NB4 (cell line): ENCODE data around the gene RPS6KA1.

Source experiments
- DNase-seq: peaks from one replicate; pipeline ENCODE4 v3.0.0; 2010; ENCODE audit warnings: low read depth
- H3K4me3 ChIP-seq: one replicate; pipeline ENCODE4 v1.5.1; 2011; ENCODE audit warnings: mild to moderate bottlenecking, low read depth, low read length, moderate library complexity
- CTCF ChIP-seq: IDR thresholded peaks from one replicate; pipeline ENCODE4 v1.5.1; 2012; ENCODE audit warnings: low read depth, low read length
- MYC ChIP-seq: IDR thresholded peaks from 2 replicates; pipeline ENCODE4 v1.6.1; 2011; ENCODE audit warnings: low read depth, low read length
- POLR2A ChIP-seq: IDR thresholded peaks from 2 replicates; pipeline ENCODE4 v1.6.1; 2011; ENCODE audit warnings: mild to moderate bottlenecking; ENCODE audit not compliant: insufficient read length; ENCODE audit errors: extremely low read depth
- TF ChIP-seq, protein P1 (sequence below): IDR thresholded peaks from 2 replicates; pipeline ENCODE4 v1.6.1; 2011; ENCODE audit warnings: low read depth, low read length

RPS6KA1 gene

GRCh38 chr1:26529655-26530409 is at the start of gene RPS6KA1:
TSS of gene RPS6KA1 (plus strand) at chr1:26529761. CDS start at chr1:26529921, 160 bp downstream.
- DNase-seq, result peak; percentile 67
- H3K4me3 ChIP-seq, result peak within 1 kb of the TSS; percentile 88
- TF ChIP-seq MYC (no peak), POLR2A (peak; percentile 62)
- TF ChIP-seq, protein P1, sequence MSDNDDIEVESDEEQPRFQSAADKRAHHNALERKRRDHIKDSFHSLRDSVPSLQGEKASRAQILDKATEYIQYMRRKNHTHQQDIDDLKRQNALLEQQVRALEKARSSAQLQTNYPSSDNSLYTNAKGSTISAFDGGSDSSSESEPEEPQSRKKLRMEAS, result no peak

GRCh38 chr1:26482921-26483320 is 46.6 kb upstream of the RPS6KA1 start:
- TF ChIP-seq, protein P1, result no peak
- TF ChIP-seq MYC (no peak), CTCF (no peak), POLR2A (no peak)
- no peak for DNase-seq

DNA sequence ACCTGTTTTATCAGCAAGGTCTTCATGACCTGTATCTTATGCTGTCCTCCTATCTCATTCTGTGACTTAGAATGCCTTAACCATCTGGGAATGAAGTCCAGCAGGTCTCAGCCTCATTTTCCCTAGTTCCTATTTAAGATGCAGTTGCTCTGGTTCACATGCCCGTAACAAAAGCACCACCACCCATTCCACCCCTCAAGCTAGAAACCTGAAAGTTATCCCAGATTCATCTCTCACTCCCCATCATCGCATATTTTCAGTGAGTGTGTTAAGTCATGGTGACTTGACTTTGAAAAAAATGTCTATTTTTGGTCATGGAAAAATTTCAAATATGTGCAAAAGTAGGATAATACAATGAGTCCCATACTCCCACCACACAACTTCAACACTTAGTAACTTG is 45.6 kb upstream of the RPS6KA1 start:
- no peak for DNase-seq
- no peak overlapping the region for H3K4me3 ChIP-seq
- no peak for TF ChIP-seq POLR2A
- TF ChIP-seq, protein P1, result no peak
- TF ChIP-seq MYC, result no peak
- TF ChIP-seq CTCF, result no peak

More at GRCh38 chr1:26482921-26483320, 46.6 kb upstream of the RPS6KA1 start:
- no peak overlapping the region for H3K4me3 ChIP-seq

- TF ChIP-seq POLR2A (no peak), MYC (no peak), CTCF (no peak)
- TF ChIP-seq, protein P1, result no peak
Measured at GRCh38 chr1:26490155-26490554, 39.4 kb upstream of the RPS6KA1 start.

GRCh38 chr1:26493267-26493666 is 36.3 kb upstream of the RPS6KA1 start:
- TF ChIP-seq MYC, result no peak
- no peak for TF ChIP-seq CTCF
- no peak for TF ChIP-seq POLR2A
- TF ChIP-seq, protein P1, result no peak
- no peak for DNase-seq
- H3K4me3 ChIP-seq, result no peak overlapping the region

More at GRCh38 chr1:26490155-26490554, 39.4 kb upstream of the RPS6KA1 start:
- no peak for DNase-seq
- no peak overlapping the region for H3K4me3 ChIP-seq

DNA sequence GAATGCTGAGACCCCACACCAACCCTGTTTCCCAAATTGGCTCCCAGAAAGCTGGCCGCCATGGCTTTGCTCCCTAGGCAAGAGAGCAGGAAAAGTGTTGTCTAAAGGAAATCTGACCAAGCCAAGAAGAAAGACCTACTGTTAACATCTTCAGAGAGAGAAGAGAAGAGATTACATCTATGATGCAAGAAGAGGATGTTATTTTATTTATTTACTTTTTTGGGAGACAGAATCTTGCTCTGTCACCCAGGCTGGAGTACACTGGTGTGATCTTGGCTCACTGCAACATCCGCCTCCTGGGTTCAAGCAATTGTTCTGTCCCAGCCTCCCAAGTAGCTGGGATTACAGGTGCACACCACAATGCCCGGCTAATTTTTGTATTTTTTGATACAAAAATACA is 35.6 kb upstream of the RPS6KA1 start:
- no peak for TF ChIP-seq MYC
- no peak for TF ChIP-seq POLR2A
- TF ChIP-seq, protein P1, result no peak
- no peak for TF ChIP-seq CTCF
- H3K4me3 ChIP-seq, result no peak overlapping the region
- no peak for DNase-seq
